GM10266 (cell line): Measurements from ENCODE around the gene PCNX3.

Experiments
- DNase-seq: peaks from one replicate; pipeline ENCODE4 v3.0.0; 2012; ENCODE audit errors: extremely low spot score
- CTCF ChIP-seq: IDR thresholded peaks from 2 replicates; pipeline ENCODE4 v1.5.1; 2012; ENCODE audit warnings: mild to moderate bottlenecking, low read depth; ENCODE audit not compliant: control insufficient read depth, insufficient read depth; ENCODE audit errors: missing control alignments

Gene PCNX3

GRCh38 chr11:65615229-65615949, at the start of gene PCNX3:
PCNX3 (plus strand) TSS chr11:65615776; CDS start chr11:65616312, 536 bp downstream.
- peak; percentile 100 for DNase-seq
- TF ChIP-seq CTCF, result no peak

GRCh38 chr11:65569164-65569972, 46.2 kb upstream of the PCNX3 start:
- TF ChIP-seq CTCF, result no peak
- no peak for DNase-seq

- peak; percentile 97 for DNase-seq
- peak; percentile 69 for TF ChIP-seq CTCF
These were observed 45.3 kb upstream of the PCNX3 start, which contains the start of gene ZNRD2 for GRCh38 chr11:65569973-65570918. ZNRD2 (plus strand) TSS chr11:65570477; CDS start chr11:65570492, 15 bp downstream.

- TF ChIP-seq CTCF, result no peak
- DNase-seq, result no peak
These were observed 44.2 kb upstream of the PCNX3 start for GRCh38 chr11:65571420-65571819.

GRCh38 chr11:65571940-65572339, 43.6 kb upstream of the PCNX3 start:
- TF ChIP-seq CTCF, result peak; percentile 33
- no peak for DNase-seq

GRCh38 chr11:65572356-65573051, 43.1 kb upstream of the PCNX3 start, which contains the start of gene FAM89B:
FAM89B (plus strand) TSS chr11:65572538; CDS start chr11:65572670, 132 bp downstream.
- no peak for TF ChIP-seq CTCF
- DNase-seq, result peak; percentile 87
